PC-3 (cell line): ENCODE measurements around the gene CLP1.

ENCODE experiments used
- CTCF ChIP-seq: fragments of 300-600 bp; sonication (generic); conservative IDR thresholded peaks from 2 replicates; pipeline ENCODE4 v1.5.1; 2017; ENCODE audit warnings: antibody characterized with exemption, low read depth, mild to moderate bottlenecking, low read length
- EZH2 ChIP-seq: fragments of 300-600 bp; sonication (generic); IDR thresholded peaks from one replicate; pipeline ENCODE4 v1.6.1; 2017; ENCODE audit warnings: antibody characterized with exemption, mild to moderate bottlenecking, low read length; ENCODE audit not compliant: unreplicated experiment
- EZH2phosphoT487 ChIP-seq: fragments of 300-600 bp; sonication (generic); IDR thresholded peaks from 2 replicates; pipeline ENCODE4 v1.6.1; 2018; ENCODE audit warnings: mild to moderate bottlenecking, antibody characterized with exemption, low read length, borderline replicate concordance

- no peak for TF ChIP-seq EZH2
- no peak for TF ChIP-seq CTCF
- no peak for TF ChIP-seq EZH2phosphoT487
Measured at GRCh38 chr11:57638005-57638781, 19.4 kb upstream of the CLP1 start.
